HG02571 (cell line): Measurements from ENCODE around the gene REPS1.

ENCODE experiments used
- ATAC-seq: cut with Tn5 transposase; IDR thresholded peaks from one replicate; pipeline ENCODE4 v1.9.1; 2021; ENCODE audit warnings: mild to moderate bottlenecking, moderate library complexity; ENCODE audit not compliant: unreplicated experiment

Gene REPS1

DNA sequence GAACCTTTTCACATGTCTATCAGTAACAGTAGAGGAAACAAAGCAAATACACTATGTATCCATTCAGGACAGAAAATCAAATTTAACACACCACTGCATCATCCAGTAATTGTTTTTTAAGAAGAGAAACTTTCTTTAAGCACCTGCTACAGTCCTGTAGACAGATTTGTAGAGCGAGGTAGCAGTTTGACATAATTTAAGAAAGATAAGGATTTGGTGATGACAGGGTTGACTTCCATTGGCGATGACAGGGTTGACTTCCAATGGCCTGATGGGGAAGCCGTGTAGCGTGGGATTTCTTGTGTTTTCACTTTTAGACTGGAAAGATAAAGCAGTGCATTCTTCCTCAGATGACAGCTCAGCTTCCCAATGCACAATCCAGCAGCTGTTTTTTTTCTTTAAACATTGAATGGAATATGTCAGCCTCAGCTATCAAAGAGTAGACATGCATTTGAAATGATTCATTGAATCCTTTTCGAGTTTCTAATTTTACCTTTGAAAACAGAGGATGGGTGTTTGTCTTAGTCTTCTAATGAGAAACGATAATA is 123.6 kb downstream of the REPS1 start:
- ATAC-seq = no peak

DNA sequence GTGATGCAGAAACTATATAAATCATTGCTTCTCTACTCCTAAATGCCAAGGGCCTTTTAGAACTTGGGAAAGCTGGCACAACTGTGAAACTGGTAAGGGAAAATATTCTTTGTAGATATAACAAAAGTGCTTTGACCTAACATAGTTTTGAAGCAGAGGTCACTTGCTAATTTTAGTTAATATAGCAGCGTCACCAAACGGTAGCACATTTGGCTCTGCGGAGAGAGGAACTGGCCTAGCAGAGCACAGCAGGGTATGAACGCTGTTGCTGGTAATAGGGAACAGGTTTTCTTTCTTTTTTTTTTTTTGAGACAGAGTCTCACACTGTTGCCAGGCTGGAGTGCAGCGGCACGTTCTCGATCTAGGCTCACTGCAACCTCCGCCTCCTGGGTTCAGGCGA is 124.7 kb downstream of the REPS1 start:
- ATAC-seq = no peak

DNA sequence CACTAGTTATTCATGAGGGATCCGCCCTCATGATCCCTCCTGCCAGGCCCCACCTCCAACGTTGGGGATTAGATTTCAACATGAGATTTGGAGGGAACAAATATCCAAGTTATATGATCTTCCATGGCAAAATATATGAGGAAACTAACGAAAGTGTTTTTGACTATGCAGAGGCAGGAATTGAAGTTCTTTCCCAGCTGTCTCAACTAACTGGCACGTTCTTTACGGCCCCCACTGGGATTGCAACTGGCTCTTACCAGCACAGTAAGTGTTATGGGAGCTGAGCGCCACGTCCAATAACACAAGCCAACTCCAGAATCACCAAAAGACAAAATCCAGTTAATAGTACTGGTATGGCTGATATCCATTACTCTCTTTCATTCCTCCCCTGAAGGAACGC is 125.6 kb downstream of the REPS1 start:
- no peak for ATAC-seq

GRCh38 chr6:138857775-138858174 is 130.3 kb downstream of the REPS1 start:
- no peak for ATAC-seq

DNA sequence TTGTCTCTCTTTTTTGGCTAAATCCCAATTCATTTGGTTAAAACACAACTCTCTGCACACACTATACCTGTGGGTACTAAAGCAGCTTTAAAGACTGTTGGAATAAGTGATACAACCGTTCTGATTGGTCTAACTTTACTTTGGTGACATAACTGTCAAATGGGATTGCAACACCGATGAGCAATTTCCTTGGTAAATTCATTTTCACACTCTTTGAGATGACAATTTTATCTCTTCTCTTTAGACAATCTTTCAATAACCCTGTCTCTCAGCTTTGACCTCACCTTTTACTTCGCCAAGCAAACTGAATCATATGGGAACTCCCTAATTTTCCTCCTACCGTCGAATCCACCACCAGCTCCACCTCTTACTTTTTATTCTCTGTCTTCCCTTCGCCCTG is 131.4 kb downstream of the REPS1 start:
- no peak for ATAC-seq
